IMR-90 (cell line): Measurements from ENCODE around the gene IFI44L. TPM values are rescaled to one million over a fixed set of nuclear protein-coding genes. Genes with fewer than 3 reads are reported as not detected.

Experiments used
- ATAC-seq: fragments of 200-7000 bp; cut with Tn5 transposase; 2 replicates; pipeline ENCODE4 v1.9.1; 2020; ENCODE audit warnings: low read depth, mild to moderate bottlenecking, moderate library complexity
- BruUV-seq: library from RNA; stranded (reverse); fragments of 400-500 nt; replicated peaks from 2 replicates; lab custom pipeline; 2021; lab: Mats Ljungman, UMichigan
- CTCF ChIA-PET: fragments of 300-600 bp; formaldehyde crosslinking; extraction: SDS; loops from one replicate; lab custom pipeline; 2021; ENCODE audit warnings: antibody characterized with exemption; lab: Yijun Ruan, JAX
- POLR2A ChIA-PET: fragments of 300-600 bp; sonication (Branson Sonifier 250); formaldehyde crosslinking; loops from one replicate; lab custom pipeline; 2022; ENCODE audit warnings: antibody characterized with exemption; ENCODE audit not compliant: unreplicated experiment; lab: Charles Lee
- DNase-seq: peaks from one replicate; pipeline ENCODE4 v3.0.0; 2013
- H2AFZ ChIP-seq: replicated peaks from 2 replicates; pipeline ENCODE3; 2013; ENCODE audit warnings: low read length, mild to moderate bottlenecking; ENCODE audit not compliant: poor library complexity
- H2AK5ac ChIP-seq: 2 replicates; pipeline ENCODE4 v1.6.1; 2013; ENCODE audit warnings: low read depth, low read length, inconsistent platforms
- H2AK9ac ChIP-seq: replicated peaks from 2 replicates; pipeline ENCODE3; 2013; ENCODE audit warnings: mild to moderate bottlenecking, low read depth, low read length, moderate library complexity; ENCODE audit not compliant: poor library complexity
- H2BK120ac ChIP-seq: 2 replicates; pipeline ENCODE4 v1.6.1; 2013; ENCODE audit warnings: low read depth, low read length, inconsistent platforms
- H2BK15ac ChIP-seq: 3 replicates; pipeline ENCODE4 v1.6.1; 2013; ENCODE audit warnings: low read depth, low read length, inconsistent platforms
- H2BK20ac ChIP-seq: 2 replicates; pipeline ENCODE4 v1.6.1; 2013; ENCODE audit warnings: low read depth, mild to moderate bottlenecking, inconsistent platforms, low read length, moderate library complexity
- H2BK5ac ChIP-seq: 2 replicates; pipeline ENCODE4 v1.6.1; 2013; ENCODE audit warnings: mild to moderate bottlenecking, low read depth, low read length, inconsistent platforms; ENCODE audit not compliant: poor library complexity, severe bottlenecking
- H3K14ac ChIP-seq: replicated peaks from 2 replicates; pipeline ENCODE4 v1.6.1; 2013; ENCODE audit warnings: low read depth, low read length, inconsistent platforms
- H3K18ac ChIP-seq: 2 replicates; pipeline ENCODE4 v1.6.1; 2013; ENCODE audit warnings: low read depth, low read length, control low read depth
- H3K23ac ChIP-seq: 2 replicates; pipeline ENCODE4 v1.6.1; 2013; ENCODE audit warnings: low read depth, low read length, inconsistent platforms
- H3K27ac ChIP-seq: 2 replicates; pipeline ENCODE4 v1.5.1; 2013; ENCODE audit warnings: mild to moderate bottlenecking, control low read depth, low read length; ENCODE audit not compliant: insufficient read depth
- H3K27me3 ChIP-seq: 2 replicates; pipeline ENCODE4 v1.6.1; 2013; ENCODE audit warnings: low read length; ENCODE audit not compliant: control insufficient read depth, insufficient read depth
- H3K36me3 ChIP-seq: 2 replicates; pipeline ENCODE4 v1.6.1; 2013; ENCODE audit warnings: low read length, mixed read lengths; ENCODE audit not compliant: control insufficient read depth, insufficient read depth
- H3K4ac ChIP-seq: 2 replicates; pipeline ENCODE4 v1.6.1; 2013; ENCODE audit warnings: low read depth, low read length, inconsistent platforms
- H3K4me1 ChIP-seq: 2 replicates; pipeline ENCODE4 v1.6.1; 2013; ENCODE audit warnings: low read length, mixed read lengths; ENCODE audit not compliant: control insufficient read depth, insufficient read depth
- H3K4me2 ChIP-seq: 2 replicates; pipeline ENCODE4 v1.6.1; 2013; ENCODE audit warnings: low read depth, mild to moderate bottlenecking, control low read depth, low read length, moderate library complexity
- H3K4me3 ChIP-seq: 2 replicates; pipeline ENCODE4 v1.5.1; 2013; ENCODE audit warnings: low read depth, mild to moderate bottlenecking, control low read depth, low read length, moderate library complexity; ENCODE audit not compliant: insufficient read depth
- H3K56ac ChIP-seq: 2 replicates; pipeline ENCODE4 v1.6.1; 2013; ENCODE audit warnings: low read length, inconsistent platforms; ENCODE audit not compliant: insufficient read depth; ENCODE audit errors: extremely low read depth
- H3K79me1 ChIP-seq, 2 experiments: 2 replicates each; pipeline ENCODE4 v1.6.1; 2013; ENCODE audit warnings: low read length in 2 of 2, inconsistent platforms in 1 of 2, low read depth in 1 of 2
- H3K9ac ChIP-seq: 2 replicates; pipeline ENCODE4 v1.6.1; 2013; ENCODE audit warnings: low read depth, low read length, control low read depth
- H3K9me1 ChIP-seq: 2 replicates; pipeline ENCODE4 v1.6.1; 2013; ENCODE audit warnings: low read length, inconsistent platforms; ENCODE audit not compliant: insufficient read depth
- H3K9me3 ChIP-seq: 2 replicates; pipeline ENCODE4 v1.6.1; 2013; ENCODE audit warnings: low read length; ENCODE audit not compliant: control insufficient read depth, insufficient read depth
- H4K20me1 ChIP-seq: 2 replicates; pipeline ENCODE4 v1.6.1; 2013; ENCODE audit warnings: low read length, inconsistent platforms; ENCODE audit not compliant: insufficient read depth
- H4K5ac ChIP-seq: 2 replicates; pipeline ENCODE4 v1.6.1; 2013; ENCODE audit warnings: mild to moderate bottlenecking, low read depth, low read length, control low read depth
- H4K8ac ChIP-seq, 2 experiments: 2 replicates each; pipeline ENCODE4 v1.6.1; 2013; ENCODE audit warnings: low read depth in 2 of 2, low read length in 2 of 2, control low read depth in 1 of 2, inconsistent platforms in 1 of 2
- H4K91ac ChIP-seq: 2 replicates; pipeline ENCODE4 v1.6.1; 2013; ENCODE audit warnings: low read depth, low read length, inconsistent platforms; ENCODE audit not compliant: insufficient read depth
- BHLHE40 ChIP-seq: fragments of 150-350 bp; IDR thresholded peaks from 2 replicates; pipeline ENCODE4 v1.6.1; 2016; ENCODE audit warnings: mild to moderate bottlenecking, low read depth, low read length
- CEBPB ChIP-seq: IDR thresholded peaks from 2 replicates; pipeline ENCODE4 v1.6.1; 2012; ENCODE audit warnings: low read depth, low read length, improper control_type of control experiment
- CHD1 ChIP-seq: IDR thresholded peaks from 2 replicates; pipeline ENCODE4 v1.6.1; 2012; ENCODE audit warnings: low read depth, low read length, improper control_type of control experiment
- CTCF ChIP-seq: conservative IDR thresholded peaks from 2 replicates; pipeline ENCODE4 v1.5.1; 2012; ENCODE audit warnings: mild to moderate bottlenecking, low read depth, low read length, improper control_type of control experiment
- ELK1 ChIP-seq: fragments of 150-350 bp; IDR thresholded peaks from 2 replicates; pipeline ENCODE4 v1.6.1; 2016; ENCODE audit warnings: low read depth, mild to moderate bottlenecking, low read length, moderate library complexity, borderline replicate concordance
- FOS ChIP-seq: fragments of 150-350 bp; IDR thresholded peaks from 2 replicates; pipeline ENCODE4 v1.6.1; 2016; ENCODE audit warnings: low read depth, low read length
- MAFK ChIP-seq: IDR thresholded peaks from 2 replicates; pipeline ENCODE4 v1.6.1; 2012; ENCODE audit warnings: low read depth, low read length, improper control_type of control experiment
- MAZ ChIP-seq: IDR thresholded peaks from 2 replicates; pipeline ENCODE4 v1.6.1; 2012; ENCODE audit warnings: low read depth, mild to moderate bottlenecking, low read length, improper control_type of control experiment, moderate library complexity, borderline replicate concordance
- MXI1 ChIP-seq: IDR thresholded peaks from 2 replicates; pipeline ENCODE4 v1.6.1; 2012; ENCODE audit warnings: low read depth, mild to moderate bottlenecking, low read length, moderate library complexity, borderline replicate concordance
- NFE2L2 ChIP-seq: fragments of 150-350 bp; IDR thresholded peaks from 2 replicates; pipeline ENCODE4 v1.6.1; 2016; ENCODE audit warnings: low read depth, mild to moderate bottlenecking, low read length
- POLR2A ChIP-seq: IDR thresholded peaks from 2 replicates; pipeline ENCODE4 v1.6.1; 2012; ENCODE audit warnings: mild to moderate bottlenecking, low read depth, low read length
- RAD21 ChIP-seq: IDR thresholded peaks from 2 replicates; pipeline ENCODE4 v1.6.1; 2012; ENCODE audit warnings: low read length, improper control_type of control experiment
- RCOR1 ChIP-seq: IDR thresholded peaks from 2 replicates; pipeline ENCODE4 v1.6.1; 2012; ENCODE audit warnings: mild to moderate bottlenecking, low read length, improper control_type of control experiment; ENCODE audit not compliant: insufficient replicate concordance
- RFX5 ChIP-seq: IDR thresholded peaks from 2 replicates; pipeline ENCODE4 v1.8.0; 2012; ENCODE audit warnings: low read depth, mild to moderate bottlenecking, low read length, moderate library complexity
- SMC3 ChIP-seq: fragments of 150-350 bp; IDR thresholded peaks from 2 replicates; pipeline ENCODE4 v1.6.1; 2016; ENCODE audit warnings: low read depth, mild to moderate bottlenecking, antibody characterized with exemption, low read length, moderate library complexity
- USF2 ChIP-seq: fragments of 150-350 bp; IDR thresholded peaks from 2 replicates; pipeline ENCODE4 v1.6.1; 2017; ENCODE audit warnings: mild to moderate bottlenecking, antibody characterized with exemption, low read length, low read depth
- WGBS, 2 experiments: methylation state at CpG; one replicate each; pipeline versions ENCODE4 v1.1.5 to v1.1.7; 2013; ENCODE audit warnings: missing lambda C conversion rate in 2 of 2; ENCODE audit not compliant: insufficient read length in 1 of 2; ENCODE audit errors: extremely low coverage in 2 of 2; 5-methylcytosine and 5-hydroxymethylcytosine counted together
- dilution Hi-C: fragments of 300-500 bp; cut with HindIII; formaldehyde crosslinking; loops from one replicate; pipeline ENCODE4 v1.14.3; 2018; ENCODE audit warnings: low sequenced_read_pairs; ENCODE audit not compliant: unreplicated experiment
- in situ Hi-C: fragments of 300-500 bp; cut with MboI; formaldehyde crosslinking; loops from 3 replicates; pipeline ENCODE4 v1.14.3; 2019; ENCODE audit warnings: low sequenced_read_pairs, inconsistent platforms, mixed read lengths
- intact Hi-C: fragments of 100-400 bp; cut with micrococcal nuclease; formaldehyde crosslinking; loops from 2 replicates; pipeline ENCODE4 v1.10.0; 2022
- polyA plus RNA-seq, 3 experiments: library from polyadenylated mRNA; depleted of rRNA; stranded (reverse); fragments of >200 nt; gene quantifications; 2 replicates each; pipeline ENCODE4 v1.2.3, GENCODE V29; 2012; ENCODE audit warnings: low replicate concordance in 1 of 3
- total RNA-seq: library from RNA; depleted of rRNA; stranded (reverse); fragments of >200 nt; gene quantifications from 2 replicates; pipeline ENCODE4 v1.2.3, GENCODE V29; 2012

Gene IFI44L
- total and polyA plus RNA-seq, 2 of the 4 experiments (the other 2 are of a cell fraction): 0.18 to 0.19 TPM

GRCh38 chr1:78603206-78603605 lies 17.0 kb upstream of the IFI44L start:
- Histone ChIP-seq H3K56ac (no peak overlapping the region), H4K20me1 (no peaks in the 10 kb centered on the region), H2AFZ (no peak overlapping the region), H3K4me2 (no peak overlapping the region), H3K4me1 (0 out of 2 replicates have a peak, but pooled peaks cover 2% of the 10 kb centered on the region), H2BK20ac (no peak overlapping the region), H2AK5ac (no peak overlapping the region), H3K18ac (no peak overlapping the region), H3K79me1 (no peaks in the 10 kb centered on the region), H4K8ac (no peak overlapping the region), H4K91ac (no peak overlapping the region), H2BK15ac (no peak overlapping the region), H4K5ac (no peak overlapping the region), H3K23ac (no peak overlapping the region), H3K27ac (no peak overlapping the region), H2BK5ac (no peak overlapping the region), H3K9me1 (no peaks in the 10 kb centered on the region), H3K9ac (no peak overlapping the region), H3K4ac (no peak overlapping the region), H3K14ac (no peak overlapping the region), H2BK120ac (no peak overlapping the region), H3K9me3 (no peaks in the 10 kb centered on the region), H2AK9ac (no peak overlapping the region), H3K36me3 (no peaks in the 10 kb centered on the region), H3K4me3 (no peak overlapping the region), H3K27me3 (no peaks in the 10 kb centered on the region)
- WGBS, 2 experiments: no CpG with 5 or more reads among the region's 1 CpG
- no TSS peak for BruUV-seq
- DNase-seq: peak; percentile 7
- POLR2A ChIA-PET: interaction anchor here (0.7 kb wide), 1 partner anchor 476 kb away, joined by 3 read pairs; no protein-coding TSS in a partner anchor
- TF ChIP-seq CHD1 (no peak), NFE2L2 (no peak), POLR2A (no peak), FOS (no peak), MAFK (no peak), RCOR1 (no peak), MAZ (no peak), CTCF (no peak), RAD21 (no peak), BHLHE40 (no peak), CEBPB (no peak), USF2 (no peak), ELK1 (no peak), RFX5 (no peak), MXI1 (no peak), SMC3 (no peak)
- intact Hi-C loops (loop anchor here (10.0 kb wide), 1 partner anchor 258 kb away; no protein-coding TSS in a partner anchor), dilution Hi-C loops (loop anchor here (10.0 kb wide), 1 partner anchor 458 kb away; no protein-coding TSS in a partner anchor), in situ Hi-C loops (no loop called here)
- no peak for ATAC-seq
- CTCF ChIA-PET: interaction anchor here (0.5 kb wide), 1 partner anchor 406 kb away, joined by 5 read pairs; no protein-coding TSS in a partner anchor
